Measurements from ENCODE around the gene MSMP.

MSMP gene

GRCh38 chr9:35726931-35727330 lies 27.1 kb downstream of the MSMP start:
- peak; percentile 9 for TF ChIP-seq CTCF (IDR thresholded peaks at IDR 0.05; ENCODE audit: low read depth, low read length)
- DNase-seq (ENCODE audit: low read depth in 2 of 2): peak; percentile 53 to 68
- peak overlapping the region in 1 of 2 donors; percentile 87 for H3K4me3 ChIP-seq (replicated peaks in 1 of 2; ENCODE audit: low read depth in 2 of 2, low read length in 2 of 2)

DNA sequence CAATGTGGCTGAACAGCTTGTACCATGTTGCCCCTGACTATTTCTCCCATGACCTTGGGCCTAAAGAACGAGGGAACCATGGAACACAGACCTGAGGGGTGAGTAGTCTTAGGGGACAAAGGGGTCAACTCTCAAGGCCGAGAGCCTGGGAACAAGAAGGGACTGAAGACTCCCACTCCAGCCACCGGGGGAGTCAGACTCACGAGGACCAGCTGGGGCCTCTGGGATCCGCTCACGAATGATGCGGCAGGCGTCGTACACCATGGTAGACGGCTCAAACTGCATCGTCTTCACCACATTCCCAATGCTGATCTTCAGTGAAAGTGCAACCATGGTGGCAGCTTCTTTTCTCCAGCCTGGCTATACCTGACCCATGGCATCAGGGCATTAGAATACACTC lies 28.7 kb downstream of the MSMP start:
- TF ChIP-seq CTCF (IDR thresholded peaks at IDR 0.05; ENCODE audit: low read depth, low read length): no peak

GRCh38 chr9:35723908-35724307 lies 30.2 kb downstream of the MSMP start:
- H3K4me3 ChIP-seq (replicated peaks in 1 of 2; ENCODE audit: low read depth in 2 of 2, low read length in 2 of 2): no peak overlapping the region

More for the DNA sequence above, 28.7 kb downstream of the MSMP start:
- DNase-seq (ENCODE audit: low read depth in 2 of 2): no peak
- no peak overlapping the region for H3K4me3 ChIP-seq (replicated peaks in 1 of 2; ENCODE audit: low read depth in 2 of 2, low read length in 2 of 2)

DNA sequence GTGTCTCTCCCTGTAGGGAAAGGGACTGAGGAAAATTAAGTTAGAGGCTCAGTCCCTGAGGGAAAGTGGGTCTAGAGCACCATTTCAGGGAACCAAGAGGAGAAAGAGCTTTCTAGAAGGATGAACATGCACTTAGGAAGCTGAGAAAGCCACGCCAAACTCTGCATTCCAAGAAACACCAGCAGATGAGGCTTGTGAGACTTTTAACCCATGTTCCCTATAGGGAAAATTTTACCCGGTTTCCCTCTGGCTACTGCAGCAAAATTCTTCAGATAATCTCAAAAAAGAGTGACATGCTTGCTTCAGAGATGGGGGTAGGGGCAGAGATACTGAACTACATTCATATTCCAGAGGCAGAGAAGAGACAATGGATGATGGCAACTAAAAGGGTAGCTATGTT lies 30.6 kb downstream of the MSMP start:
- H3K4me3 ChIP-seq (replicated peaks in 1 of 2; ENCODE audit: low read depth in 2 of 2, low read length in 2 of 2): no peak overlapping the region
- DNase-seq (ENCODE audit: low read depth in 2 of 2): no peak
- no peak for TF ChIP-seq CTCF (IDR thresholded peaks at IDR 0.05; ENCODE audit: low read depth, low read length)

More at GRCh38 chr9:35723908-35724307, 30.2 kb downstream of the MSMP start:
- no peak for DNase-seq (ENCODE audit: low read depth in 2 of 2)
- TF ChIP-seq CTCF (IDR thresholded peaks at IDR 0.05; ENCODE audit: low read depth, low read length): no peak

DNA sequence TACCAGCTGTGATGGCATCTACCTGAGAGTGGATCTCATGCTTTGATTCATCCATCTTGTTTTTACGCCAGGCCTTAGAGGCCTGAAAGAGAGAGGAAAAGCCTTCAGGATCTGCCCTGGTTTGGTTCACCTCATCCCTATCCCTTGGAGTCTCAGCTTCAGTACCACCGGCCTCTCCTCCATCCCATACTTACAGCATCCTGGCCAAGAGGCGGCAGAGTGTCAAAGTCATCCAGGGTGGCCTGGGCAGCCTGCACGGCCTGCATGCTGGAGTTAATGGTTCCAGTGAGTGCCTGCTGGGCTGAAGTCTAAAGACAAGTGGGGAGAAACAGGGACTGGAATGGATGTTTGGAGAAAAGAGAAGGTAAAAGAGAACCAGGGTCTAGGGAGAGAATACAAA lies 34.5 kb downstream of the MSMP start:
- no peak for TF ChIP-seq CTCF (IDR thresholded peaks at IDR 0.05; ENCODE audit: low read depth, low read length)
- H3K4me3 ChIP-seq (replicated peaks in 1 of 2; ENCODE audit: low read depth in 2 of 2, low read length in 2 of 2): no peak overlapping the region
- no peak for DNase-seq (ENCODE audit: low read depth in 2 of 2)

- no peak overlapping the region for H3K4me3 ChIP-seq (replicated peaks in 1 of 2; ENCODE audit: low read depth in 2 of 2, low read length in 2 of 2)
- DNase-seq (ENCODE audit: low read depth in 2 of 2): no peak
- TF ChIP-seq CTCF (IDR thresholded peaks at IDR 0.05; ENCODE audit: low read depth, low read length): no peak
Observed at GRCh38 chr9:35718721-35719511, 35.2 kb downstream of the MSMP start.
